Adipose tissue (tissue), 3 donors: Measurements from ENCODE around the gene JPT1. TPM values are rescaled to one million over a fixed set of nuclear protein-coding genes. Genes with fewer than 3 reads are reported as not detected.
"Not testable (repeated sequence)": the region's sequence is repeated elsewhere in the genome, so short reads cannot be mapped to it uniquely, and the experiment has no call there.

Experiments used
- H3K27ac ChIP-seq: one replicate; pipeline ENCODE4 v1.5.1; 2013; ENCODE audit warnings: low read depth, low read length
- WGBS, 3 donors: extraction: QIAGEN DNeasy Blood & Tissue Kit; methylation state at CpG; one replicate each; pipeline ENCODE4 v1.1.7; 2013; 5-methylcytosine and 5-hydroxymethylcytosine counted together
- polyA plus RNA-seq, 3 donors: library from polyadenylated mRNA; stranded (reverse); fragments of 200-250 nt; gene quantifications; one replicate each; pipeline ENCODE4 v1.2.3, GENCODE V29; 2013
- donor health status: healthy with polysubstance abuse.
- donor health status: Bipolar disorder and iron deficiency.
- donor health status: healthy.

The JPT1 gene
- polyA plus RNA-seq, 3 donors, result 23.9 to 63.1 (median 56.7) TPM

- H3K27ac ChIP-seq, result no peak overlapping the region
- WGBS, 3 donors, result 86 to 95% (median 94%) methylated on average over 5 of the region's 5 CpGs
These were observed 5.9 kb upstream of the JPT1 start for GRCh38 chr17:75160211-75160610.

GRCh38 chr17:75159196-75160031 lies 5.1 kb upstream of the JPT1 start:
- no peak overlapping the region for H3K27ac ChIP-seq
- WGBS, 3 donors, result 92 to 95% (median 94%) methylated on average over 4 of the region's 4 CpGs

GRCh38 chr17:75158480-75158879 lies 4.2 kb upstream of the JPT1 start:
- H3K27ac ChIP-seq, result not testable (repeated sequence)
- 88 to 94% (median 93%) methylated on average over 8 of the region's 8 CpGs for WGBS, 3 donors

- no peak overlapping the region for H3K27ac ChIP-seq
- 81 to 96% (median 95%) methylated on average over 3 of the region's 3 CpGs for WGBS, 3 donors
These were observed 884 bp upstream of the JPT1 start for GRCh38 chr17:75155191-75155601.

GRCh38 chr17:75153780-75154194 lies 525 bp downstream of the JPT1 start:
- H3K27ac ChIP-seq, result no peak overlapping the region
- 0 to 1% (median 0%) methylated on average over 35 of the region's 35 CpGs for WGBS, 3 donors

GRCh38 chr17:75152922-75153779 lies 1.2 kb downstream of the JPT1 start:
- WGBS, 3 donors, result 6 to 12% (median 7%) methylated on average over 27 to 28 of the region's 28 CpGs
- H3K27ac ChIP-seq, result no peak overlapping the region

- WGBS, 3 donors, result 89 to 92% (median 90%) methylated on average over 6 of the region's 6 CpGs
- H3K27ac ChIP-seq, result no peak overlapping the region
These were observed 1.8 kb downstream of the JPT1 start for GRCh38 chr17:75152523-75152921.

- 90 to 96% (median 93%) methylated on average over 6 of the region's 6 CpGs for WGBS, 3 donors
- no peak overlapping the region for H3K27ac ChIP-seq
These were observed 2.4 kb downstream of the JPT1 start for GRCh38 chr17:75151930-75152329.

GRCh38 chr17:75147878-75148546 lies 6.3 kb downstream of the JPT1 start:
- H3K27ac ChIP-seq, result no peak overlapping the region

GRCh38 chr17:75146592-75146991 lies 7.7 kb downstream of the JPT1 start:
- H3K27ac ChIP-seq, result no peak overlapping the region
- 56 to 80% (median 63%) methylated on average over 3 of the region's 3 CpGs for WGBS, 3 donors

More at GRCh38 chr17:75147878-75148546, 6.3 kb downstream of the JPT1 start:
- WGBS, 3 donors, result 80 to 85% (median 81%) methylated on average over 6 of the region's 6 CpGs

- 88 to 91% (median 90%) methylated on average over 11 of the region's 11 CpGs for WGBS, 3 donors
- H3K27ac ChIP-seq, result no peak overlapping the region
These were observed 9.3 kb downstream of the JPT1 start for GRCh38 chr17:75144816-75145512.

GRCh38 chr17:75142236-75142971 lies 11.9 kb downstream of the JPT1 start:
- no peak overlapping the region for H3K27ac ChIP-seq
- 85 to 88% (median 86%) methylated on average over 13 of the region's 13 CpGs for WGBS, 3 donors

GRCh38 chr17:75138519-75138918 lies 15.8 kb downstream of the JPT1 start:
- WGBS, 3 donors, result 95 to 99% (median 96%) methylated on average over 5 of the region's 5 CpGs
- no peak overlapping the region for H3K27ac ChIP-seq

GRCh38 chr17:75137762-75138161 lies 16.6 kb downstream of the JPT1 start:
- WGBS, 3 donors, result 94 to 96% (median 94%) methylated on average over 9 of the region's 9 CpGs
- not testable (repeated sequence) for H3K27ac ChIP-seq

GRCh38 chr17:75135946-75136345 lies 18.4 kb downstream of the JPT1 start:
- no peak overlapping the region for H3K27ac ChIP-seq
- 88 to 92% (median 90%) methylated on average over 8 of the region's 8 CpGs for WGBS, 3 donors

- no peak overlapping the region for H3K27ac ChIP-seq
- WGBS, 3 donors, result 89 to 95% (median 91%) methylated on average over 5 of the region's 5 CpGs
These were observed 18.9 kb downstream of the JPT1 start for GRCh38 chr17:75135452-75135851.

- WGBS, 3 donors, result 89 to 93% (median 92%) methylated on average over 14 of the region's 14 CpGs
- not testable (repeated sequence) for H3K27ac ChIP-seq
These were observed 20.5 kb downstream of the JPT1 start for GRCh38 chr17:75133607-75134347.
